ENCODE results near the gene SIRPA.

Gene SIRPA

GRCh38 chr20:1846876-1847275 lies 48.3 kb upstream of the SIRPA start:
- TF ChIP-seq EP300 (IDR thresholded peaks at IDR 0.05; ENCODE audit: borderline replicate concordance) = no peak
- TF ChIP-seq YY1 (IDR thresholded peaks at IDR 0.05; ENCODE audit: low read depth) = no peak
- no peak for TF ChIP-seq FOXM1 (IDR thresholded peaks at IDR 0.05; ENCODE audit: borderline replicate concordance, low read depth)
- TF ChIP-seq TAF1 (IDR thresholded peaks at IDR 0.05; ENCODE audit: low read depth) = no peak
- no peak for TF ChIP-seq ZBTB7A (IDR thresholded peaks at IDR 0.05; ENCODE audit: low read depth)
- no peak for TF ChIP-seq CEBPB (IDR thresholded peaks at IDR 0.05)
- no peak for TF ChIP-seq TEAD4 (IDR thresholded peaks at IDR 0.05)
- no peak for TF ChIP-seq NFIC (IDR thresholded peaks at IDR 0.05)
- no peak for TF ChIP-seq RAD21 (IDR thresholded peaks at IDR 0.05; ENCODE audit: low read depth)
- TF ChIP-seq REST (IDR thresholded peaks at IDR 0.05; ENCODE audit: low read depth) = no peak
- TF ChIP-seq TCF12 (IDR thresholded peaks at IDR 0.05; ENCODE audit: low read depth) = no peak
- no peak for TF ChIP-seq EGR1 (IDR thresholded peaks at IDR 0.05)

GRCh38 chr20:1847780-1848179 lies 47.4 kb upstream of the SIRPA start:
- TF ChIP-seq RAD21 (IDR thresholded peaks at IDR 0.05; ENCODE audit: low read depth) = no peak
- TF ChIP-seq USF1 (IDR thresholded peaks at IDR 0.05) = no peak
- no peak for TF ChIP-seq CREB1 (IDR thresholded peaks at IDR 0.05; ENCODE audit: low read depth)
- TF ChIP-seq YY1 (IDR thresholded peaks at IDR 0.05; ENCODE audit: low read depth) = no peak
- TF ChIP-seq FOXM1 (IDR thresholded peaks at IDR 0.05; ENCODE audit: borderline replicate concordance, low read depth) = no peak
- TF ChIP-seq NFIC (IDR thresholded peaks at IDR 0.05) = no peak
- no peak for TF ChIP-seq TAF1 (IDR thresholded peaks at IDR 0.05; ENCODE audit: low read depth)
- no peak for TF ChIP-seq CEBPB (IDR thresholded peaks at IDR 0.05)
- TF ChIP-seq ZBTB7A (IDR thresholded peaks at IDR 0.05; ENCODE audit: low read depth) = no peak
- TF ChIP-seq EP300 (IDR thresholded peaks at IDR 0.05; ENCODE audit: borderline replicate concordance) = no peak
- TF ChIP-seq REST (IDR thresholded peaks at IDR 0.05; ENCODE audit: low read depth) = no peak
- TF ChIP-seq EGR1 (IDR thresholded peaks at IDR 0.05) = no peak
- no peak for TF ChIP-seq TCF12 (IDR thresholded peaks at IDR 0.05; ENCODE audit: low read depth)

GRCh38 chr20:1848373-1848772 lies 46.8 kb upstream of the SIRPA start:
- no peak for TF ChIP-seq TAF1 (IDR thresholded peaks at IDR 0.05; ENCODE audit: low read depth)
- no peak for TF ChIP-seq MAX (IDR thresholded peaks at IDR 0.05)
- TF ChIP-seq TCF12 (IDR thresholded peaks at IDR 0.05; ENCODE audit: low read depth) = no peak
- no peak for TF ChIP-seq ZBTB7A (IDR thresholded peaks at IDR 0.05; ENCODE audit: low read depth)
- TF ChIP-seq CREB1 (IDR thresholded peaks at IDR 0.05; ENCODE audit: low read depth) = no peak
- no peak for TF ChIP-seq FOXM1 (IDR thresholded peaks at IDR 0.05; ENCODE audit: borderline replicate concordance, low read depth)
- TF ChIP-seq EP300 (IDR thresholded peaks at IDR 0.05; ENCODE audit: borderline replicate concordance) = no peak
- TF ChIP-seq EGR1 (IDR thresholded peaks at IDR 0.05) = no peak
- TF ChIP-seq CEBPB (IDR thresholded peaks at IDR 0.05) = no peak
- TF ChIP-seq TEAD4 (IDR thresholded peaks at IDR 0.05) = no peak
- no peak for TF ChIP-seq REST (IDR thresholded peaks at IDR 0.05; ENCODE audit: low read depth)
- TF ChIP-seq RAD21 (IDR thresholded peaks at IDR 0.05; ENCODE audit: low read depth) = no peak
- TF ChIP-seq YY1 (IDR thresholded peaks at IDR 0.05; ENCODE audit: low read depth) = no peak
- no peak for TF ChIP-seq USF1 (IDR thresholded peaks at IDR 0.05)
- no peak for TF ChIP-seq NFIC (IDR thresholded peaks at IDR 0.05)

- TF ChIP-seq TAF1 (IDR thresholded peaks at IDR 0.05; ENCODE audit: low read depth) = no peak
- TF ChIP-seq REST (IDR thresholded peaks at IDR 0.05; ENCODE audit: low read depth) = no peak
- no peak for TF ChIP-seq TCF12 (IDR thresholded peaks at IDR 0.05; ENCODE audit: low read depth)
- no peak for TF ChIP-seq CREB1 (IDR thresholded peaks at IDR 0.05; ENCODE audit: low read depth)
- TF ChIP-seq NFIC (IDR thresholded peaks at IDR 0.05) = no peak
- TF ChIP-seq CEBPB (IDR thresholded peaks at IDR 0.05) = no peak
- no peak for TF ChIP-seq USF1 (IDR thresholded peaks at IDR 0.05)
- no peak for TF ChIP-seq RAD21 (IDR thresholded peaks at IDR 0.05; ENCODE audit: low read depth)
- TF ChIP-seq EGR1 (IDR thresholded peaks at IDR 0.05) = no peak
- TF ChIP-seq FOXM1 (IDR thresholded peaks at IDR 0.05; ENCODE audit: borderline replicate concordance, low read depth) = no peak
- TF ChIP-seq TEAD4 (IDR thresholded peaks at IDR 0.05) = no peak
- TF ChIP-seq ZBTB7A (IDR thresholded peaks at IDR 0.05; ENCODE audit: low read depth) = no peak
- TF ChIP-seq MAX (IDR thresholded peaks at IDR 0.05) = no peak
- TF ChIP-seq EP300 (IDR thresholded peaks at IDR 0.05; ENCODE audit: borderline replicate concordance) = no peak
- TF ChIP-seq YY1 (IDR thresholded peaks at IDR 0.05; ENCODE audit: low read depth) = no peak
Observed at GRCh38 chr20:1851396-1851795, 43.8 kb upstream of the SIRPA start.
